K562 treated with DMSO at 1 percent for 48 hours (cell line): Measurements from ENCODE around the gene ABRACL. TPM values are rescaled to one million over a fixed set of nuclear protein-coding genes. Genes with fewer than 3 reads are reported as not detected.

ENCODE experiments used
- total RNA-seq: library from RNA; unstranded; fragments of 300-600 nt; gene quantifications from 2 replicates; pipeline ENCODE4 v1.2.3, GENCODE V29; 2022; ENCODE audit warnings: low replicate concordance; ENCODE audit errors: extremely low read depth

ABRACL gene, protein sequence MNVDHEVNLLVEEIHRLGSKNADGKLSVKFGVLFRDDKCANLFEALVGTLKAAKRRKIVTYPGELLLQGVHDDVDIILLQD
- total RNA-seq, result not detected in 2 replicates

DNA sequence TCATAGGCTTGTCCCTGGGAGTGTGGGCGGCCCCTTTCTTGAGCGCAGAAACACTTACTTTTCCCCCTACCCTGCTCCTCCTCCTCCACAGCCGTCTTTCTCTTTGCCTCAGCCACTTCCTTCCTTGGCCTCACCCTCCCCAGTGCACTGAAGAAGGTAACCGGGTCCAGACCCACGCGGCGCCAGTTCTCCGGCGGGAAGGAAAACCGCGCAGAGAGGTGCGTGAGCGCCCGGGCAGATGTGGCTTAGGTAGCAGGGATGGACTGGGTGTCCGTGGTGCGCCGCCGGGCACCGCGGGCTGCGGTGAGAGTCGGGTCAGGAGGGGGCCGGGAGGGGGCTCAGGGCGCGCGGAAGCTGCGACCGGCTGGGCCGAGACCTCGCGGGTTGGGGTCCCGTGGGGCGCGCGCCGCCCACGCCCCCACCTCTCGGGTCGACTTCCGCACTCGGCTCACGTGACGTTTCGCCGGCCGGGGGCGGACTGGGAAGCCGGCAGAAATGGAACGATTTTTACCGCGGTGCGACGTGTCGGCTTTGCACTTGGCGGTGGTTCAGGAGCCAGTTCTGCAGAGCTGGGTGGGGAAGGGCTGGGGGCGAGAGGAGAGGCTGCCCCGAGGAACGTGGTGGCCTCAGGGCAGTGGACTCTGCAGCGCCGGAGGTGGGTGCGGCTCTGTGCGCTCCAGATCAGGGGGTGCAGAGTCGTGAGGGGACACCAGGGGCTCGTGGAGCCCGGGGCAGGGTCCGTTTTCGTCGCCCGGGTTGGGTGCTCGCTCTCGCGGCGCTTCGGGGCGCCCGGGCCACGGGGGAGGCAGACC, at the start of gene ABRACL:
Gene ABRACL (plus strand): TSS at position 88 of the 812 bp plus-strand sequence. CDS start 5,416 bp downstream, outside the sequence.

DNA sequence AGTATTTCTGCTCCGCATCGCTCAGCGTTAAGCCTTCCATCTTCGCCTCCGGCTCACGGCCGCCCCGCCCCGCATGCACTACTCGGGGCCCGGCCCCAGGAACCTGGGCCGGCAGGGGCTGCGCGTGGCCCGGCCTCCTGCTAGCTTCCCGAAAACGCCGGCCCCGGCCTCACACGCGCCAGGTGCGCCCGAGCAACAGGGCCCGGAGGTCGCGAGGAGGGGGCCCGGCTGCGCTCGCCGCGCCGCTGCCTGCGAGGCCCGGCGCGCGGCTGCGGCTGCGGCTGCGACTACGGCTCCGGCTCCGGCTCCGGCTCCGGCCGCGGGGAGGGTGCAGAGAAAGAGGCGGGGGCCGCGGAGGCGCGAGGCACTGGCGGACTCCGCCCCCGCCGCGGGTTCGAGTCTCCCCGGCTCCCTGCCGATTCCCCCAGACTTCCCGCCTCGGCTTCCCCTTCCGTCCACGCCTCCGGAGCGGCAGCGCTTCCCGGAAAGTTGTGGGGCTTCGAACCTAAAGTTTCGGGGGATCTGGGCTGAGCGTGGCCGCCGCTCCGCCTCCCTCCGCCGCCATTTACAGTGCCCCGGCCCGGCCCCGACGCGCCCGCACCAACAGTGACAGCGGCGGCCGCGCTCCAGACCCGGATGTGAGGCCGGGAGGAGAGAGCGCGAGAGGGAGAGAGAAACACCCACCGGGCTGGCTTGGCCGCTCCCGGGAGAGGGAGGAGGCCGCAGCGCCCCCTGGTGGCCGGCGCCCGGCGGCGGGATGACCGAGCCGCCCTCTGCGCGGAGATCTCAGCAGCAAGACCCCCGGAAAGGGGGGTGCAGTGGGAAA, 40.7 kb upstream of the ABRACL start, which contains the start of gene REPS1:
Gene REPS1 (minus strand): TSS at position 611 of the 826 bp plus-strand sequence. CDS start 571 bp downstream, at position 40.

Other genes starting within 250 kb of the ABRACL start
- not detected in 2 replicates for gene ECT2L, start 232.7 kb upstream of the ABRACL start, total RNA-seq
- gene REPS1, start 40.5 kb upstream of the ABRACL start, total RNA-seq, result not detected in 2 replicates
- not detected in 2 replicates for gene HECA, start 106.3 kb downstream of the ABRACL start, total RNA-seq